ENCODE results near the gene OTOF. TPM values are rescaled to one million over a fixed set of nuclear protein-coding genes. Genes with fewer than 3 reads are reported as not detected.

OTOF gene
- total RNA-seq, 1 donor from 2014 or later: 0.47 TPM

- H3K27ac Mint-ChIP-seq (ENCODE audit: unreplicated experiment): no peak overlapping the region
- no peaks in the 10 kb centered on the region for H3K36me3 Mint-ChIP-seq (ENCODE audit: unreplicated experiment)
- no peaks in the 10 kb centered on the region for H3K9me3 Mint-ChIP-seq (ENCODE audit: unreplicated experiment)
- no peak for DNase-seq
- H3K27me3 Mint-ChIP-seq (ENCODE audit: unreplicated experiment): peaks cover 5% of the 10 kb centered on the region
- H3K4me3 Mint-ChIP-seq (ENCODE audit: unreplicated experiment): no peak overlapping the region
- no peak for TF ChIP-seq CTCF (IDR thresholded peaks at IDR 0.05; ENCODE audit: partially characterized antibody, unreplicated experiment)
- H3K4me1 Mint-ChIP-seq (ENCODE audit: low read depth, unreplicated experiment): peaks cover 11% of the 10 kb centered on the region
These were observed 33.5 kb upstream of the OTOF start for GRCh38 chr2:26511466-26511865.

GRCh38 chr2:26510344-26510973 lies 32.5 kb upstream of the OTOF start:
- peaks cover 5% of the 10 kb centered on the region for H3K27me3 Mint-ChIP-seq (ENCODE audit: unreplicated experiment)
- H3K4me1 Mint-ChIP-seq (ENCODE audit: low read depth, unreplicated experiment): peaks cover 11% of the 10 kb centered on the region
- TF ChIP-seq CTCF (IDR thresholded peaks at IDR 0.05; ENCODE audit: partially characterized antibody, unreplicated experiment): no peak

GRCh38 chr2:26509141-26509540 lies 31.2 kb upstream of the OTOF start:
- Mint-ChIP-seq H3K27ac (ENCODE audit: unreplicated experiment) (no peak overlapping the region), H3K9me3 (ENCODE audit: unreplicated experiment) (no peaks in the 10 kb centered on the region), H3K4me1 (ENCODE audit: low read depth, unreplicated experiment) (peaks cover 9% of the 10 kb centered on the region), H3K36me3 (ENCODE audit: unreplicated experiment) (no peaks in the 10 kb centered on the region), H3K27me3 (ENCODE audit: unreplicated experiment) (peaks cover 9% of the 10 kb centered on the region), H3K4me3 (ENCODE audit: unreplicated experiment) (no peak overlapping the region)
- no peak for DNase-seq
- TF ChIP-seq CTCF (IDR thresholded peaks at IDR 0.05; ENCODE audit: partially characterized antibody, unreplicated experiment): no peak

More at GRCh38 chr2:26510344-26510973, 32.5 kb upstream of the OTOF start:
- Mint-ChIP-seq H3K4me3 (ENCODE audit: unreplicated experiment) (no peak overlapping the region), H3K9me3 (ENCODE audit: unreplicated experiment) (no peaks in the 10 kb centered on the region), H3K27ac (ENCODE audit: unreplicated experiment) (no peak overlapping the region), H3K36me3 (ENCODE audit: unreplicated experiment) (no peaks in the 10 kb centered on the region)
- DNase-seq: no peak

GRCh38 chr2:26507932-26508331 lies 30.0 kb upstream of the OTOF start:
- Mint-ChIP-seq H3K4me1 (ENCODE audit: low read depth, unreplicated experiment) (peaks cover 9% of the 10 kb centered on the region), H3K4me3 (ENCODE audit: unreplicated experiment) (no peak overlapping the region), H3K27ac (ENCODE audit: unreplicated experiment) (no peak overlapping the region), H3K27me3 (ENCODE audit: unreplicated experiment) (peaks cover 10% of the 10 kb centered on the region), H3K9me3 (ENCODE audit: unreplicated experiment) (no peaks in the 10 kb centered on the region), H3K36me3 (ENCODE audit: unreplicated experiment) (no peaks in the 10 kb centered on the region)
- no peak for DNase-seq
- TF ChIP-seq CTCF (IDR thresholded peaks at IDR 0.05; ENCODE audit: partially characterized antibody, unreplicated experiment): no peak

GRCh38 chr2:26507088-26507487 lies 29.2 kb upstream of the OTOF start:
- no peak overlapping the region for H3K4me3 Mint-ChIP-seq (ENCODE audit: unreplicated experiment)
- DNase-seq: no peak
- no peak for TF ChIP-seq CTCF (IDR thresholded peaks at IDR 0.05; ENCODE audit: partially characterized antibody, unreplicated experiment)
- H3K9me3 Mint-ChIP-seq (ENCODE audit: unreplicated experiment): no peaks in the 10 kb centered on the region
- H3K4me1 Mint-ChIP-seq (ENCODE audit: low read depth, unreplicated experiment): peaks cover 6% of the 10 kb centered on the region
- H3K27ac Mint-ChIP-seq (ENCODE audit: unreplicated experiment): no peak overlapping the region
- no peaks in the 10 kb centered on the region for H3K36me3 Mint-ChIP-seq (ENCODE audit: unreplicated experiment)
- peaks cover 10% of the 10 kb centered on the region for H3K27me3 Mint-ChIP-seq (ENCODE audit: unreplicated experiment)

Measured in glutamatergic neuron (in vitro differentiated cells).